HEK293 (cell line): Measurements from ENCODE around the gene GTF2A1.
A peak's percentile ranks its signal among the peaks of the same experiment; 100 is the strongest.

Experiments
- EGR2 ChIP-seq: fragments of 450-650 bp; formaldehyde crosslinking; IDR thresholded peaks from 2 replicates; pipeline ENCODE4 v1.5.1; 2016; ENCODE audit warnings: low read depth, missing biosample characterization, missing genetic modification characterization
- KLF10 ChIP-seq: fragments of 450-650 bp; IDR thresholded peaks from 2 replicates; pipeline ENCODE4 v1.5.1; 2018; ENCODE audit warnings: missing biosample characterization, mild to moderate bottlenecking, missing genetic modification characterization
- MEIS1 ChIP-seq: sonication (generic); formaldehyde crosslinking; IDR thresholded peaks from 2 replicates; pipeline ENCODE4 v1.8.1; 2022; ENCODE audit warnings: missing genetic modification reagents, mild to moderate bottlenecking, borderline replicate concordance
- MYNN ChIP-seq: fragments of 450-650 bp; formaldehyde crosslinking; IDR thresholded peaks from 2 replicates; pipeline ENCODE4 v1.5.1; 2016; ENCODE audit warnings: missing biosample characterization, missing genetic modification characterization, borderline replicate concordance
- OVOL3 ChIP-seq: fragments of 450-650 bp; formaldehyde crosslinking; IDR thresholded peaks from 2 replicates; pipeline ENCODE4 v1.5.1; 2016; ENCODE audit warnings: missing biosample characterization, missing genetic modification characterization
- PRDM2 ChIP-seq: fragments of 450-650 bp; formaldehyde crosslinking; IDR thresholded peaks from 2 replicates; pipeline ENCODE4 v1.5.1; 2016; ENCODE audit warnings: missing biosample characterization, missing genetic modification characterization, borderline replicate concordance
- SCRT1 ChIP-seq: fragments of 450-650 bp; formaldehyde crosslinking; IDR thresholded peaks from 2 replicates; pipeline ENCODE4 v1.5.1; 2016; ENCODE audit warnings: missing biosample characterization, missing genetic modification characterization, borderline replicate concordance
- ZBTB8A ChIP-seq: fragments of 450-650 bp; formaldehyde crosslinking; IDR thresholded peaks from 2 replicates; pipeline ENCODE4 v1.5.1; 2016; ENCODE audit warnings: missing biosample characterization, missing genetic modification characterization
- ZNF132 ChIP-seq: fragments of 450-650 bp; formaldehyde crosslinking; IDR thresholded peaks from 2 replicates; pipeline ENCODE4 v1.5.1; 2017; ENCODE audit warnings: missing biosample characterization, missing genetic modification characterization, borderline replicate concordance
- ZNF140 ChIP-seq: fragments of 450-650 bp; formaldehyde crosslinking; IDR thresholded peaks from 2 replicates; pipeline ENCODE4 v1.5.1; 2016; ENCODE audit warnings: missing biosample characterization, missing genetic modification characterization
- ZNF221 ChIP-seq: fragments of 450-650 bp; formaldehyde crosslinking; IDR thresholded peaks from 2 replicates; pipeline ENCODE4 v1.5.1; 2017; ENCODE audit warnings: missing biosample characterization, missing genetic modification characterization, borderline replicate concordance
- ZNF274 ChIP-seq, 2 experiments: fragments of 200-500 bp in 1 of 2; fragments of 450-650 bp in 1 of 2; sonication (Bioruptor generic) in 1 of 2; formaldehyde crosslinking in 1 of 2; IDR thresholded peaks; 2 replicates each; pipeline versions ENCODE4 v1.5.1 to v1.6.1; 2014 to 2016; ENCODE audit warnings: borderline replicate concordance in 1 of 2, inconsistent platforms in 1 of 2, low read length in 1 of 2, missing biosample characterization in 1 of 2, missing genetic modification characterization in 1 of 2
- ZNF324 ChIP-seq: fragments of 450-650 bp; formaldehyde crosslinking; IDR thresholded peaks from 2 replicates; pipeline ENCODE4 v1.5.1; 2016; ENCODE audit warnings: missing biosample characterization, missing genetic modification characterization
- ZNF366 ChIP-seq: fragments of 450-650 bp; formaldehyde crosslinking; conservative IDR thresholded peaks from 2 replicates; pipeline ENCODE4 v1.5.1; 2016; ENCODE audit warnings: missing biosample characterization, missing genetic modification characterization
- ZNF391 ChIP-seq: fragments of 450-650 bp; formaldehyde crosslinking; IDR thresholded peaks from 2 replicates; pipeline ENCODE4 v1.5.1; 2016; ENCODE audit warnings: low read depth, missing biosample characterization, missing genetic modification characterization, borderline replicate concordance
- ZNF585B ChIP-seq: fragments of 450-650 bp; formaldehyde crosslinking; IDR thresholded peaks from 2 replicates; pipeline ENCODE4 v1.5.1; 2016; ENCODE audit warnings: missing biosample characterization, missing genetic modification characterization
- ZNF660 ChIP-seq: fragments of 450-650 bp; IDR thresholded peaks from 2 replicates; pipeline ENCODE4 v1.5.1; 2018; ENCODE audit warnings: missing biosample characterization, mild to moderate bottlenecking, missing genetic modification characterization
- ZNF701 ChIP-seq: fragments of 450-650 bp; formaldehyde crosslinking; IDR thresholded peaks from 2 replicates; pipeline ENCODE4 v1.5.1; 2016; ENCODE audit warnings: missing biosample characterization, missing genetic modification characterization
- ZNF76 ChIP-seq: fragments of 450-650 bp; formaldehyde crosslinking; IDR thresholded peaks from 2 replicates; pipeline ENCODE4; 2016; ENCODE audit warnings: low read depth, missing biosample characterization, missing genetic modification characterization, borderline replicate concordance
- ZNF785 ChIP-seq: fragments of 450-650 bp; formaldehyde crosslinking; IDR thresholded peaks from 2 replicates; pipeline ENCODE4 v1.5.1; 2016; ENCODE audit warnings: missing biosample characterization, missing genetic modification characterization
- ZNF843 ChIP-seq: fragments of 450-650 bp; formaldehyde crosslinking; IDR thresholded peaks from 2 replicates; pipeline ENCODE4 v1.5.1; 2016; ENCODE audit warnings: missing biosample characterization, missing genetic modification characterization
- ZSCAN4 ChIP-seq: fragments of 450-650 bp; formaldehyde crosslinking; IDR thresholded peaks from 2 replicates; pipeline ENCODE4 v1.5.1; 2017; ENCODE audit warnings: missing biosample characterization, missing genetic modification characterization
- ZXDB ChIP-seq: fragments of 450-650 bp; formaldehyde crosslinking; IDR thresholded peaks from 2 replicates; pipeline ENCODE4 v1.5.1; 2016; ENCODE audit warnings: missing biosample characterization, missing genetic modification characterization
- TF ChIP-seq, protein P1 (sequence below): sonication (generic); formaldehyde crosslinking; IDR thresholded peaks from 2 replicates; pipeline ENCODE4 v1.8.1; 2022; ENCODE audit warnings: mild to moderate bottlenecking, moderate library complexity, missing genetic modification reagents
- TF ChIP-seq, protein P2 (sequence below): fragments of 450-650 bp; formaldehyde crosslinking; IDR thresholded peaks from 2 replicates; pipeline ENCODE4 v1.5.1; 2016; ENCODE audit warnings: missing biosample characterization, missing genetic modification characterization, borderline replicate concordance
- TF ChIP-seq, protein P3 (sequence below): fragments of 450-650 bp; formaldehyde crosslinking; IDR thresholded peaks from 2 replicates; pipeline ENCODE4 v1.5.1; 2016; ENCODE audit warnings: missing biosample characterization, missing genetic modification characterization

The GTF2A1 gene

DNA sequence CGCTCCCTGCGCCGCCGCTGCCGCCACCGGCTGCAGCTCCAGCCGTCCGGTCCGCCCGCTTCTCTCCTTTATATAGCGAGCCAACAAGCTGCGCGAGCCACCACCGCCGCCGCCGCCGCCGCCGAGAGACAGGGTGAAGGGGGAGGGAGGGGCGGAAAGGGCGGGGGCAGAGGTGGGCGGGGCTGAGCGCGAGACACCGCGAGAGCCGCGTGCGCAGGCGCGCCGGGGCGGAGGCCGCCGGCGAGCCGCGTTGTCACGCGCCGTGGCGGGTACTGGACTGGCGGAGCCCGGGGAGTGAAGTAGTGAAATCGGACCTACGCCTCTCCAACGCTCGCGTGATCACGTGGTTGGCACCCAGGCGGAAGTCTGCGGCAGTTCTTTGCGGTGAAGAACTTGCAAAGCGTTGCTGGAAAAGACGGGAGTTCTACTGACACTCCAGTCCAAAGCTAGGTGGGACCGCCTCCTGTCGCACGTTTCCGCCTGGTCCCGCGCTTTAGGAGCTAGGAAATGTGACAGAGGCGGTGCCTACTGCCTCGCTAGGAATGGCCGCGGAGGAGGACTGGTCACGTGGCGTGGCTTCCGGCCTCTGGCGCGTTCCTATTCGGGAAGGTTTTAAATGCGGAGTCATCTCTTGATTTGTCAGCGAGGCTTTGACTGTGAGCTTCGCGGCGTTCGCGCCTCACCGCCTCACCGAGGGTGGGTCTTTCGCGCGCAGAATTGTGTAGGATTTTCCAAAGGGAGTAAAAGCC is at the start of gene GTF2A1 (continued):
- TF ChIP-seq PRDM2 (tag by site-specific recombination) (no peak), ZNF785 (0 out of 2 replicates have a peak, but pooled peaks have one; percentile 46), ZNF391 (tag by site-specific recombination) (peak; percentile 83; the same call in 1 of the 2 replicates), ZNF76 (peak; percentile 84), ZNF701 (tag by site-specific recombination) (no peak), ZNF132 (tag by site-specific recombination) (no peak), SCRT1 (tag by site-specific recombination) (no peak), ZNF221 (no peak), ZNF660 (tag by site-specific recombination) (peak; percentile 15; the same call in 1 of the 2 replicates), OVOL3 (0 out of 2 replicates have a peak, but pooled peaks have one; percentile 50), ZNF140 (tag by site-specific recombination) (no peak), ZNF366 (tag by site-specific recombination) (peak; percentile 68), MYNN (tag by site-specific recombination) (0 out of 2 replicates have a peak, but pooled peaks have one; percentile 39), ZXDB (tag by site-specific recombination) (peak; percentile 85), ZNF585B (no peak), ZNF274 (IDR thresholded peaks at IDR 0.05; ENCODE audit: low read length) (no peak), ZNF274 (tag by site-specific recombination; IDR thresholded peaks at IDR 0.05; ENCODE audit: borderline replicate concordance) (no peak), EGR2 (tag by site-specific recombination) (0 out of 2 replicates have a peak, but pooled peaks have one; percentile 16), MEIS1 (CRISPR knock-in tag) (no peak), ZSCAN4 (tag by site-specific recombination) (0 out of 2 replicates have a peak, but pooled peaks have one; percentile 8), ZBTB8A (peak; percentile 50), ZNF324 (no peak; the same call in none of the 2 replicates), KLF10 (tag by site-specific recombination) (no peak), ZNF843 (peak; percentile 32; the same call in 1 of the 2 replicates)
- TF ChIP-seq, protein P1, sequence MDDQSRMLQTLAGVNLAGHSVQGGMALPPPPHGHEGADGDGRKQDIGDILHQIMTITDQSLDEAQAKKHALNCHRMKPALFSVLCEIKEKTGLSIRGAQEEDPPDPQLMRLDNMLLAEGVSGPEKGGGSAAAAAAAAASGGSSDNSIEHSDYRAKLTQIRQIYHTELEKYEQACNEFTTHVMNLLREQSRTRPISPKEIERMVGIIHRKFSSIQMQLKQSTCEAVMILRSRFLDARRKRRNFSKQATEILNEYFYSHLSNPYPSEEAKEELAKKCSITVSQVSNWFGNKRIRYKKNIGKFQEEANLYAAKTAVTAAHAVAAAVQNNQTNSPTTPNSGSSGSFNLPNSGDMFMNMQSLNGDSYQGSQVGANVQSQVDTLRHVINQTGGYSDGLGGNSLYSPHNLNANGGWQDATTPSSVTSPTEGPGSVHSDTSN: peak; percentile 64; the same call in 1 of the 2 replicates
- TF ChIP-seq, protein P2, sequence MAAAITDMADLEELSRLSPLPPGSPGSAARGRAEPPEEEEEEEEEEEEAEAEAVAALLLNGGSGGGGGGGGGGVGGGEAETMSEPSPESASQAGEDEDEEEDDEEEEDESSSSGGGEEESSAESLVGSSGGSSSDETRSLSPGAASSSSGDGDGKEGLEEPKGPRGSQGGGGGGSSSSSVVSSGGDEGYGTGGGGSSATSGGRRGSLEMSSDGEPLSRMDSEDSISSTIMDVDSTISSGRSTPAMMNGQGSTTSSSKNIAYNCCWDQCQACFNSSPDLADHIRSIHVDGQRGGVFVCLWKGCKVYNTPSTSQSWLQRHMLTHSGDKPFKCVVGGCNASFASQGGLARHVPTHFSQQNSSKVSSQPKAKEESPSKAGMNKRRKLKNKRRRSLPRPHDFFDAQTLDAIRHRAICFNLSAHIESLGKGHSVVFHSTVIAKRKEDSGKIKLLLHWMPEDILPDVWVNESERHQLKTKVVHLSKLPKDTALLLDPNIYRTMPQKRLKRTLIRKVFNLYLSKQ: no peak
- TF ChIP-seq, protein P3, sequence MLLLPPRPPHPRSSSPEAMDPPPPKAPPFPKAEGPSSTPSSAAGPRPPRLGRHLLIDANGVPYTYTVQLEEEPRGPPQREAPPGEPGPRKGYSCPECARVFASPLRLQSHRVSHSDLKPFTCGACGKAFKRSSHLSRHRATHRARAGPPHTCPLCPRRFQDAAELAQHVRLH (tag by site-specific recombination): peak; percentile 56
- TF ChIP-seq, all 188 proteins: peak for 58
